ENCODE measurements around the gene WDR64. TPM values are rescaled to one million over a fixed set of nuclear protein-coding genes. Genes with fewer than 3 reads are reported as not detected.

WDR64 gene
- total RNA-seq, result under 1 TPM; 0.12 TPM

- Mint-ChIP-seq H3K4me1 (no peaks in the 10 kb centered on the region), H3K9me3 (ENCODE audit: low read depth) (no peaks in the 10 kb centered on the region), H3K36me3 (no peaks in the 10 kb centered on the region), H3K27me3 (no peaks in the 10 kb centered on the region), H3K4me3 (no peak within 1 kb of the TSS), H3K27ac (no peak within 1 kb of the TSS)
- DNase-seq, result no peak
- CTCF ChIA-PET, result no interaction called here
- ATAC-seq, result no peak
Observed at GRCh38 chr1:241652012-241652411, at the start of gene WDR64. WDR64 (plus strand) TSS chr1:241652281; CDS start chr1:241652485, 204 bp downstream.

GRCh38 chr1:241603731-241604245 lies 48.3 kb upstream of the WDR64 start:
- no peak overlapping the region for H3K4me3 Mint-ChIP-seq
- H3K27me3 Mint-ChIP-seq, result no peaks in the 10 kb centered on the region
- H3K36me3 Mint-ChIP-seq, result peaks cover 3% of the 10 kb centered on the region
- peaks cover 4% of the 10 kb centered on the region for H3K4me1 Mint-ChIP-seq
- H3K27ac Mint-ChIP-seq, result no peak overlapping the region
- ATAC-seq, result no peak
- DNase-seq, result no peak
- no peaks in the 10 kb centered on the region for H3K9me3 Mint-ChIP-seq (ENCODE audit: low read depth)
- CTCF ChIA-PET, result no interaction called here

- no peak overlapping the region for H3K27ac Mint-ChIP-seq
- H3K4me1 Mint-ChIP-seq, result peaks cover 5% of the 10 kb centered on the region
- CTCF ChIA-PET, result interaction anchor here (1.0 kb wide), 1 partner anchor 16 kb away, joined by 3 read pairs; no protein-coding TSS in a partner anchor
- no peaks in the 10 kb centered on the region for H3K9me3 Mint-ChIP-seq (ENCODE audit: low read depth)
- no peak for ATAC-seq
- no peaks in the 10 kb centered on the region for H3K27me3 Mint-ChIP-seq
- DNase-seq, result no peak
- no peak overlapping the region for H3K4me3 Mint-ChIP-seq
- H3K36me3 Mint-ChIP-seq, result peaks cover 3% of the 10 kb centered on the region
Observed at GRCh38 chr1:241605146-241605805, 46.8 kb upstream of the WDR64 start.

GRCh38 chr1:241606544-241606943 lies 45.5 kb upstream of the WDR64 start:
- CTCF ChIA-PET, result interaction anchor here (0.6 kb wide), 1 partner anchor 391 kb away, joined by 3 read pairs; no protein-coding TSS in a partner anchor
- Mint-ChIP-seq H3K27ac (no peak overlapping the region), H3K4me1 (peaks cover 4% of the 10 kb centered on the region), H3K36me3 (peaks cover 2% of the 10 kb centered on the region), H3K4me3 (no peak overlapping the region), H3K9me3 (ENCODE audit: low read depth) (no peaks in the 10 kb centered on the region), H3K27me3 (no peaks in the 10 kb centered on the region)
- DNase-seq (no peak), ATAC-seq (no peak)

- CTCF ChIA-PET, result no interaction called here
- DNase-seq, result no peak
- no peaks in the 10 kb centered on the region for H3K9me3 Mint-ChIP-seq (ENCODE audit: low read depth)
- peaks cover 2% of the 10 kb centered on the region for H3K36me3 Mint-ChIP-seq
- no peak for ATAC-seq
- H3K4me3 Mint-ChIP-seq, result no peak overlapping the region
- no peaks in the 10 kb centered on the region for H3K27me3 Mint-ChIP-seq
- no peak overlapping the region for H3K27ac Mint-ChIP-seq
- H3K4me1 Mint-ChIP-seq, result peaks cover 4% of the 10 kb centered on the region
Observed at GRCh38 chr1:241607497-241607896, 44.6 kb upstream of the WDR64 start.

GRCh38 chr1:241608379-241609033 lies 43.6 kb upstream of the WDR64 start:
- Mint-ChIP-seq H3K4me3 (no peak overlapping the region), H3K27ac (no peak overlapping the region), H3K4me1 (peaks cover 9% of the 10 kb centered on the region), H3K9me3 (ENCODE audit: low read depth) (no peaks in the 10 kb centered on the region), H3K27me3 (no peaks in the 10 kb centered on the region), H3K36me3 (peaks cover under 1% of the 10 kb centered on the region)
- CTCF ChIA-PET, result no interaction called here
- ATAC-seq, result no peak
- no peak for DNase-seq

- Mint-ChIP-seq H3K4me1 (peaks cover 17% of the 10 kb centered on the region), H3K9me3 (ENCODE audit: low read depth) (no peaks in the 10 kb centered on the region), H3K36me3 (no peaks in the 10 kb centered on the region), H3K4me3 (no peak overlapping the region), H3K27me3 (no peaks in the 10 kb centered on the region), H3K27ac (no peak overlapping the region)
- DNase-seq (no peak), ATAC-seq (no peak)
- CTCF ChIA-PET, result interaction anchor here (0.6 to 3.1 kb wide), 19 partner anchors 12 to 406 kb away, joined by 3 to 25 read pairs (median 4); partner anchors contain the start of genes CHML, KMO, MAP1LC3C and OPN3
Observed at GRCh38 chr1:241610056-241610815, 41.8 kb upstream of the WDR64 start.

GRCh38 chr1:241611063-241611462 lies 41.0 kb upstream of the WDR64 start:
- Mint-ChIP-seq H3K27ac (no peak overlapping the region), H3K27me3 (no peaks in the 10 kb centered on the region), H3K4me3 (no peak overlapping the region), H3K9me3 (ENCODE audit: low read depth) (no peaks in the 10 kb centered on the region), H3K4me1 (peaks cover 17% of the 10 kb centered on the region), H3K36me3 (no peaks in the 10 kb centered on the region)
- DNase-seq, result no peak
- ATAC-seq, result peak; percentile 91
- CTCF ChIA-PET, result interaction anchor here (0.6 to 3.1 kb wide), 27 partner anchors 9 to 406 kb away, joined by 3 to 25 read pairs (median 4); partner anchors contain the start of genes CHML, KMO, MAP1LC3C and OPN3

GRCh38 chr1:241611736-241612135 lies 40.3 kb upstream of the WDR64 start:
- ATAC-seq, result no peak
- H3K4me1 Mint-ChIP-seq, result peaks cover 17% of the 10 kb centered on the region
- H3K27ac Mint-ChIP-seq, result no peak overlapping the region
- no peaks in the 10 kb centered on the region for H3K9me3 Mint-ChIP-seq (ENCODE audit: low read depth)
- DNase-seq, result no peak
- no peaks in the 10 kb centered on the region for H3K36me3 Mint-ChIP-seq
- no peak overlapping the region for H3K4me3 Mint-ChIP-seq
- CTCF ChIA-PET, result interaction anchor here (0.8 to 3.1 kb wide), 15 partner anchors 10 to 405 kb away, joined by 3 to 25 read pairs (median 4); no protein-coding TSS in a partner anchor
- no peaks in the 10 kb centered on the region for H3K27me3 Mint-ChIP-seq

GRCh38 chr1:241612533-241613477 lies 39.3 kb upstream of the WDR64 start:
- no peak overlapping the region for H3K4me3 Mint-ChIP-seq
- no peaks in the 10 kb centered on the region for H3K9me3 Mint-ChIP-seq (ENCODE audit: low read depth)
- peaks cover 17% of the 10 kb centered on the region for H3K4me1 Mint-ChIP-seq
- CTCF ChIA-PET, result interaction anchor here (0.8 to 3.1 kb wide), 6 partner anchors 9 to 389 kb away, joined by 3 to 25 read pairs (median 3); partner anchors contain the start of gene KMO
- H3K27me3 Mint-ChIP-seq, result no peaks in the 10 kb centered on the region
- ATAC-seq (no peak), DNase-seq (no peak)
- no peaks in the 10 kb centered on the region for H3K36me3 Mint-ChIP-seq
- H3K27ac Mint-ChIP-seq, result no peak overlapping the region

- Mint-ChIP-seq H3K36me3 (no peaks in the 10 kb centered on the region), H3K27ac (no peak overlapping the region), H3K9me3 (ENCODE audit: low read depth) (no peaks in the 10 kb centered on the region), H3K4me1 (peaks cover 14% of the 10 kb centered on the region), H3K27me3 (no peaks in the 10 kb centered on the region), H3K4me3 (no peak overlapping the region)
- CTCF ChIA-PET, result interaction anchor here (0.7 to 1.7 kb wide), 3 partner anchors 15 to 384 kb away, joined by 3 to 5 read pairs (median 3); partner anchors contain the start of gene KMO
- DNase-seq, result peak; percentile 53
- peak; percentile 48 for ATAC-seq
Observed at GRCh38 chr1:241614144-241614543, 37.9 kb upstream of the WDR64 start.

GRCh38 chr1:241614572-241614971 lies 37.5 kb upstream of the WDR64 start:
- Mint-ChIP-seq H3K4me3 (no peak overlapping the region), H3K9me3 (ENCODE audit: low read depth) (no peaks in the 10 kb centered on the region), H3K27ac (no peak overlapping the region), H3K27me3 (no peaks in the 10 kb centered on the region), H3K4me1 (peaks cover 14% of the 10 kb centered on the region), H3K36me3 (no peaks in the 10 kb centered on the region)
- ATAC-seq (no peak), DNase-seq (no peak)
- CTCF ChIA-PET, result interaction anchor here (0.7 to 1.1 kb wide), 2 partner anchors 15 to 384 kb away, joined by 3 read pairs; no protein-coding TSS in a partner anchor
